ENCODE results near the gene RASGRP1. TPM values are rescaled to one million over a fixed set of nuclear protein-coding genes. Genes with fewer than 3 reads are reported as not detected.

The RASGRP1 gene
- total RNA-seq, 1 experiment from 2014 or later: 0.39 TPM

GRCh38 chr15:38538328-38539007 is 26.1 kb downstream of the RASGRP1 start:
- no peaks in the 10 kb centered on the region for H3F3A ChIP-seq (ENCODE audit: insufficient read depth, low read depth)
- no peaks in the 10 kb centered on the region for H4K20me1 ChIP-seq (ENCODE audit: insufficient read depth)
- no peaks in the 10 kb centered on the region for H3K9me2 ChIP-seq (ENCODE audit: insufficient read depth)
- H3K27me3 ChIP-seq (ENCODE audit: insufficient read depth, low read depth): no peaks in the 10 kb centered on the region
- TF ChIP-seq EZH2 (IDR thresholded peaks at IDR 0.05; ENCODE audit: low read depth) (no peak), CTCF (conservative IDR thresholded peaks at IDR 0.05) (no peak)
- BruUV-seq (replicated peaks): no TSS peak
- no peak overlapping the region for H2AFZ ChIP-seq
- H3K4me1 ChIP-seq (replicated peaks; ENCODE audit: insufficient read depth): no peaks in the 10 kb centered on the region
- no peaks in the 10 kb centered on the region for H3K79me2 ChIP-seq (ENCODE audit: low read depth)
- no peaks in the 10 kb centered on the region for H3K36me3 ChIP-seq (ENCODE audit: low read depth)
- CTCF ChIA-PET: no interaction called here
- intact Hi-C loops (cut with micrococcal nuclease; ENCODE audit: unreplicated experiment): no loop called here
- POLR2A ChIA-PET (ENCODE audit: unreplicated experiment): no interaction called here
- H3K4me2 ChIP-seq: no peak overlapping the region
- H3K9me3 ChIP-seq (ENCODE audit: insufficient read depth, low read depth): no peaks in the 10 kb centered on the region
- no peak overlapping the region for H3K27ac ChIP-seq
- no peak overlapping the region for H3K4me3 ChIP-seq
- DNase-seq: no peak

- H3K27me3 ChIP-seq (ENCODE audit: insufficient read depth, low read depth): no peaks in the 10 kb centered on the region
- CTCF ChIA-PET: no interaction called here
- no peaks in the 10 kb centered on the region for H3K79me2 ChIP-seq (ENCODE audit: low read depth)
- no peak overlapping the region for H2AFZ ChIP-seq
- H3K27ac ChIP-seq: no peak overlapping the region
- H3K36me3 ChIP-seq (ENCODE audit: low read depth): no peaks in the 10 kb centered on the region
- H3K4me2 ChIP-seq: no peak overlapping the region
- no TSS peak for BruUV-seq (replicated peaks)
- no peak for DNase-seq
- H3K4me3 ChIP-seq: no peak overlapping the region
- TF ChIP-seq CTCF (conservative IDR thresholded peaks at IDR 0.05) (no peak), EZH2 (IDR thresholded peaks at IDR 0.05; ENCODE audit: low read depth) (no peak)
- H4K20me1 ChIP-seq (ENCODE audit: insufficient read depth): no peaks in the 10 kb centered on the region
- no peaks in the 10 kb centered on the region for H3K4me1 ChIP-seq (replicated peaks; ENCODE audit: insufficient read depth)
- no peaks in the 10 kb centered on the region for H3K9me2 ChIP-seq (ENCODE audit: insufficient read depth)
- H3F3A ChIP-seq (ENCODE audit: insufficient read depth, low read depth): no peaks in the 10 kb centered on the region
- no peaks in the 10 kb centered on the region for H3K9me3 ChIP-seq (ENCODE audit: insufficient read depth, low read depth)
- intact Hi-C loops (cut with micrococcal nuclease; ENCODE audit: unreplicated experiment): no loop called here
- POLR2A ChIA-PET (ENCODE audit: unreplicated experiment): no interaction called here
Observed at GRCh38 chr15:38536201-38536676, 28.4 kb downstream of the RASGRP1 start.

- no peak overlapping the region for H3K27ac ChIP-seq
- no peaks in the 10 kb centered on the region for H3F3A ChIP-seq (ENCODE audit: insufficient read depth, low read depth)
- no peak overlapping the region for H3K4me2 ChIP-seq
- ChIA-PET CTCF (no interaction called here), POLR2A (ENCODE audit: unreplicated experiment) (no interaction called here)
- H3K4me3 ChIP-seq: no peak overlapping the region
- DNase-seq: no peak
- no peaks in the 10 kb centered on the region for H4K20me1 ChIP-seq (ENCODE audit: insufficient read depth)
- no peak overlapping the region for H2AFZ ChIP-seq
- no peaks in the 10 kb centered on the region for H3K4me1 ChIP-seq (replicated peaks; ENCODE audit: insufficient read depth)
- no peaks in the 10 kb centered on the region for H3K27me3 ChIP-seq (ENCODE audit: insufficient read depth, low read depth)
- H3K79me2 ChIP-seq (ENCODE audit: low read depth): no peaks in the 10 kb centered on the region
- no peaks in the 10 kb centered on the region for H3K9me2 ChIP-seq (ENCODE audit: insufficient read depth)
- no peaks in the 10 kb centered on the region for H3K9me3 ChIP-seq (ENCODE audit: insufficient read depth, low read depth)
- no TSS peak for BruUV-seq (replicated peaks)
- H3K36me3 ChIP-seq (ENCODE audit: low read depth): no peaks in the 10 kb centered on the region
- intact Hi-C loops (cut with micrococcal nuclease; ENCODE audit: unreplicated experiment): no loop called here
- TF ChIP-seq EZH2 (IDR thresholded peaks at IDR 0.05; ENCODE audit: low read depth) (no peak), CTCF (conservative IDR thresholded peaks at IDR 0.05) (no peak)
Observed at GRCh38 chr15:38535491-38536200, 29.0 kb downstream of the RASGRP1 start.

All from PC-9 (cell line).